GM19467 (cell line): ENCODE results near the gene CHN1.

Experiments
- ATAC-seq: cut with Tn5 transposase; IDR thresholded peaks from one replicate; pipeline ENCODE4 v1.9.1; 2021; ENCODE audit warnings: mild to moderate bottlenecking, moderate library complexity; ENCODE audit not compliant: unreplicated experiment

Gene CHN1

GRCh38 chr2:174974131-174974530 is 31.1 kb downstream of the CHN1 start:
- ATAC-seq, result no peak

DNA sequence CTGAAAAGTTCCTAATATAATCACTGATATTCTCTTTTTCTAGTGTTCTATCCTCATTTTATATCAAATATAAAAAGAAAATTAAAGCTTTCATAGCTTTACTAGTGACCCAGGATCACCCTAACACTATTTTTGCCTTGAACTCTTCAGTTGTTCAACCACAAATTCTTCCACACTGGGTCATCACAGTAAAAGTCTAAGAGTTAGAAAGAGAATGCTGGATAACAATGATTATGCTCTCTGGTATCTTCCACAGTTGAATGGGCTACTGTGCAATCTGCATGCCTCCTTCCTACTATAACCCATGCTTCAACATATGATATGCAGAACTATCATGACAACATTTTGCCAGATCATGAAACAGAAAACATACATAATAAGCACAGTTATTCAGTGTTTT is 32.3 kb downstream of the CHN1 start:
- ATAC-seq, result no peak

- no peak for ATAC-seq
These were observed 33.1 kb downstream of the CHN1 start for GRCh38 chr2:174971868-174972781.

DNA sequence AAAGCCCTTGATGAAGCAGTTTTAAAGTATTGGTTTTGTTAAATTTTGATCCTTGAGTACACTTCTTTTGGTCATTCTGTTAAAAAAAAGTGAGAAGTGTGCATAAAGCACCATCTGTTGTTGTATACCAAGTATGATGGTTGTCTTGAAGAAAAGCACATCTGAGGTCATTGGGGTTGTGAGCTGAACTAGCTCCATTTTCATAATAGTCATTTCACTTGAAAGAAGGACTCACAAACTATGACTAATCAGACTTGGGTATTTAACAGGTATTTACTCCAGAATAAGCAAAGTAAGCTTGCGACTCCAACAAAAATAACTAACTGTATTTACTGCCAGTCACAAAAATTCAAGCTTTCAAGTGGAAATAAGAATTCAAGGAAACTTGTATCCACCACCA is 35.1 kb downstream of the CHN1 start:
- no peak for ATAC-seq

- no peak for ATAC-seq
These were observed 36.0 kb downstream of the CHN1 start for GRCh38 chr2:174969091-174969734.

GRCh38 chr2:174967691-174968260 is 37.4 kb downstream of the CHN1 start:
- no peak for ATAC-seq

- no peak for ATAC-seq
These were observed 38.1 kb downstream of the CHN1 start for GRCh38 chr2:174967086-174967485.

DNA sequence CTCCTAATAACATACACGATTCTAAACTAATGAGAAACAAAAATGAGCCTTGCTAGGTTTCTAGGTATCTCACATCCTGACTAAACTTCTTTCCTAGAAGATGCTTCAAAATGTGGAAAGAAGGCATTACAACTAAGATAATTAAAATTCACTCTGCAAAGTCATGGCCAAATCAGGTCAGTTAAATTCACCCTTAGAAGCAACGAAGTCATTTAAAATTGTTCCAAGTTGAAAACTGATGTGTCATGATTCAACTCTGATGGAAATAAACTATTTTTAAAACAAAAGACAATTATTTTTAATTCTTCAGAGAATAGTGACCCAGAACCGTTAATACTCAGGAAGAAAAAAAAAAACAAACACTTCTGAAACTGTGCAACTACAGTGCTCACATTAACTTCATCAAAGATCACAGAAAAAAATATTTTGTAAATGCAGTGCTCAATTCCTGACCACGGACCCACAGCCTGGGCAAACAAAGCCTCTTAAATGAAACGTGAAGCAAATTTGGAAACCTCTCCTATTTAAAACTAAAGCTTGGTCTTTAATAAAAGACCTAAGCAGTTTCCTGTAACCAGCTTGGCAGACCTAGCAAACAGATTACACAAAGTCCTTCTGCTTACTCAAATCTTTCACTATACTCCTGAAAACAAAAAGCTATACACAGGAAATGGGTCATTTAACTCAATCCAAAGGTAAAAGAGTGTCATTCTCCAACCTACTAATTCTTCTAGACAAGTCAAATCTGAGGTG is 39.0 kb downstream of the CHN1 start:
- ATAC-seq, result no peak

DNA sequence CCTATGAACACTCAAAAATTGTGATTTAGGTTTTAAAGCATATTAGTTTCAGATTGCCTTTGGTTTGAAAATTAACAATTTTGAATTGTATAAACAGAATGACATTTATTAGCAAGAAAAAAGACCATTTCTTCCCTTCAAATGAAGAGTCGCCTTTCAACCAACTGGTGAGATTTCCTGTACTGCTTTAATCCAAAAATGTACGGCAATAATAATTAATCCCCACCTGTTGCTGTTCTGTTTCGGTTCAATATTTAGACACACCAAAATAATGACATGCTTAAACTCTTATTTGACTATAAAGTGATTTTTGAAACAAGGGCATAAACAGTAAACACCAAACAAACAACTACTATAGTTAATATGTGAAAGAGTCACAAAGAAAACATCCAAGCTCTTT is 39.6 kb downstream of the CHN1 start:
- no peak for ATAC-seq

GRCh38 chr2:174964404-174964803 is 40.8 kb downstream of the CHN1 start:
- no peak for ATAC-seq

GRCh38 chr2:174963437-174964400 is 41.5 kb downstream of the CHN1 start:
- ATAC-seq, result no peak

- ATAC-seq, result no peak
These were observed 45.4 kb downstream of the CHN1 start for GRCh38 chr2:174959787-174960186.

DNA sequence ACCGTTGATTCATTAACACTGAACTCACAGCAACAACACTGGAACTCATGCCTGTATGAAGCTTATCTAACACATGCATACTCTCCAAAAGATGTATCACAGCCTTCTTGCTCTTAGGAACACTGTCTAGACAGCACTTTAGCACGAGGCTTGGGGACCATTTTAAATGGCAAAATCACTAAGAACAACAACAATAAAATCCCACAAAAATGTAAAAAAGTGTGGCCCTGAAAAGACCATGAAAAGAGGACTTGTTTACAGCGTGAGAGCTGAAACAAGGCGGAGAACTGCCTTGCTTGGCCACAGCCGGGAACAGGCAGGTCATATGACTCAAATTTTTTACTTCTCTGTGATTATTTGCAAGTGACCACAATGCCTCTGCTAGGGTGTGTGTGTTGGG is 48.1 kb downstream of the CHN1 start:
- no peak for ATAC-seq

DNA sequence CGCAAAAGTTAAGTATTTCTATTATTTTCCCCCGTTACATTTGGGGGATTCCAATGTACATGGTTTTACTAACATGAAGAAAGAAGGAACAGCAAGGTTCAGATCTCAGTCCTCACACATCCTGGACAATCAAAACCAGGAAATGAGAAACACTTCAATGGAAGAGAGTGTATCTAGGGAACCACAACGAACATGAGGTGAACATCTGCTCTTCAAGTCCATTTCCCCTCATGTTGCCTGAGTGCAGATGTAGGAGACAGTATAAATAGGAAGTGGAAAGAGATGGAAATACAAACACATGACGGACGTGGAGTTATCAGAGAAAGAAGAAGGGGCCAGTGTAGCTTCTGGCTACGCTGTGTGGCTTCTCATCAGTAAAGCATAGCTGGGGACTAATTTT is 52.6 kb downstream of the CHN1 start:
- no peak for ATAC-seq

GRCh38 chr2:174951745-174952144 is 53.4 kb downstream of the CHN1 start:
- no peak for ATAC-seq

DNA sequence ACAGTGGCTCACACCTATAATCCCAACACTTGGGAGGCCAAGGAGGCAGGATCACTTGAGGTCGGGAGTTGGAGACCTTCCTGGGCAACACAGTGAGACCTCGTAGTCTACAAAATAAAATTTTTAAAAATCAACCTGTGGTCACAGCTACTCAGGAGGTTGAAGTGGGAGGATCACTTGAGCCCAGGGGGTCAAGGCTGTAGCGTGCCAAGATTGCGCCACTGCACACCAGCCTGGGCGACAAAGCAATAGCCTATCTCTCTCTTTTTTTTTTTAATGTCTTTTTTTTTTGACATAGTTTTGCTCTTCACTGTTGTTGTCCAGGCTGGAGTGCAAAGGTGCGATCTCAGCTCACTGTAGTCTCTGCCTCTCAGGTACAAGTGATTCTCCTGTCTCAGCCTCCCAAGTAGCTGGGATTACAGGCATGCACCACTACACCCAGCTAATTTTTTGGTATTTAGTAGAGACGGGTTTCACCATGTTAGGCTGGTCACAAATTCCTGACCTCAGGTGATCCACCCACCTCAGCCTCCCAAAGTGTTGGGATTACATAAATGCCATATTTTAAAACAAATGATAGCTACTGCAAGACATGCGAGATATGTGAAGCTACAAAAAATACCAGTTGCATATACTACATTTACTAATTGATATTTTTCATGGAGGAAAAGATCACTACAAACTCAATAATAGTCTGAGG is 55.0 kb downstream of the CHN1 start:
- ATAC-seq, result no peak

DNA sequence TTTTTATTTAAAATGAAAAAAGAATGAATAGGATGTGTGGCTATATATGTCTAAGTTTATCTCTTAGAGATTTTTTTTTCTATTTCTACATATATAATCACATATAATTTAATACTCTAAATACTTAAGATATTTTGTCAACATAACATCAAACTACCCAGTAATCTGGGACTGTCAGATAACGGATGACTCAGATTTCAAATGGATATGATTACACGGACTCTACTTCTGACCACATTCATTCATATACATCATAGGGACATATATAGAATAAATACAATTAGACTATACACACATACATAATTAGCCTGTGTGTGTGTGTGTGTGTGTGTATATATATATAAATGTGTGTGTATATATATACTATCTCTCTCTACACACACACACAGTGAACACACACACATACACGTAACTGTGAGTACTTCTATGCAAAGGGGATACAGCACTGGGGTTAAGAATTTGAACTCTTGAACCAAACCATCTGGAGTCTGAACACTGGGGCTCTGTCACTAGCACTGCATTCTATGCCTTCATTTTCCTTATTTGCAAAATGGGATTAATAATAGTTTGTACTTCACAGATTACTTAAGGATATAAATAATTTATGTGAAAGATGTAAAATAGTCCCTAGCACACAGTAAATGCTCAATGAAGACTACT is 59.5 kb downstream of the CHN1 start:
- ATAC-seq, result no peak

DNA sequence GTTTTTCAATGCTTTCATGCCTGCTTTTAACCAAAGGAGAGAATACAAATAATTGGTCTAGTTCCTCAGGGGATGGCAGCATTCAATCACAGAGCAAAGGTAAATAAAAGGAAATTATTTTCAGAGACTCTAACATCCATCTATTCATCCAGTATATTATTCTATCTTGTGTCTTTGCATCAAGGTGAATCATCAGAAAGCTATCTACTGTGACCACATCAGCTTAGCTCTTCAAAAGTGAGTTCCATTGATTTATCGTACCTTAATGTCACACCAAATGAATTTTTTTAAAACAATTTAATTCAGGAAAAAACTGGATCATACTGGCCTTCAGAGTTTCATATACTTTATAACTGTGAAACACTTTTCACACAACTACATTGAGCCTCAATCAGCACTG is 66.1 kb downstream of the CHN1 start:
- no peak for ATAC-seq

DNA sequence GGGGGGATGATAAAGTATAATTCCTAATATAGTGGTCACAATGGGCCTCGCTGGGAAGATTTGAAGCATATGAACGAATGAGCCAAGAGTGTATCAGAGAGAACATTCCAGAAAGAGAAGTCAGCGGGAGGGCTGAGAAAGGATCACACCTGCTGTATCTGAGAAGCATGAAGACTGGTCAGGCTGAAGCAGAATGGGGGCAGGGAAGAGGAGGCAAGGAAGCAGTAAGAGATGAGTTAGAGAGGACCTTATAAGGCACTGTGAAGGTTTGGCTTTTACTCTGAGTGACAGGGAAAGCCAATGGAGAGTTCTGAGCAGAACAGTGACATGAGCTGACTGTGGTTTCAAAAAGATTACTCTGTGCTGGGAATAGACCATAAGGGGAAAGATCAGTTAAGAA is 73.5 kb downstream of the CHN1 start:
- ATAC-seq, result no peak
